GM19043 (cell line): ENCODE results near the gene FRYL.

Source experiments
- ATAC-seq: cut with Tn5 transposase; IDR thresholded peaks from one replicate; pipeline ENCODE4 v1.9.1; 2021; ENCODE audit warnings: low read depth; ENCODE audit not compliant: unreplicated experiment

FRYL gene

DNA sequence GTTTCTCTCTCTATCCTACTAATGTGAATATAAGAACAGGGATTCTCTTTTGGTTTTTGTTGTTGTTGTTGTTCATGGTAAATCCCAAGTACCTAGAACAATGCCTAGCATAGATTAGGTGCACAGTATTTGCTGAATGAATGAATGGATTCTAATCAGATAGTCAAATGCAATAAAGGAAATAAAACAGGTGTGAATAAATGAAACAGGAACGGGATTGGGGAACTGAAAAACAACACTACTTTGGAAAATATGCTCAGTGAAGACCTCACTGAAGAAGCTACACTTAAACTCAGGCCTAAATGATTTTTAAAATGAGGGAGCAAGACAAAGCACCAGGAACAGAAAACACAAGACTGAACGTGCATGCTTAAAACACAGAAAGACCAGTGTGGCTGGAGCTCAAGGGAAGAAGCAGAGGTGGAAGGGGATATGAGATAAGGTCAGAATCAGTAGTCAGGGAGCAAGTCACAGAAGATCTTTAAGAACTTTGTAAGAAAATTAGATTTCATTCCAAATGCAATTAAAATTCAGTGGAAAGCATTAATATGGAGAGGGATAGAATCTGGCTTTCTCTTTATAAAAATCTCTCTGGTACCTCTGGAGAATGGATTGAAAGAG, 145.3 kb downstream of the FRYL start:
- no peak for ATAC-seq

- ATAC-seq: no peak
Measured at GRCh38 chr4:48633657-48634056, 146.4 kb downstream of the FRYL start.

DNA sequence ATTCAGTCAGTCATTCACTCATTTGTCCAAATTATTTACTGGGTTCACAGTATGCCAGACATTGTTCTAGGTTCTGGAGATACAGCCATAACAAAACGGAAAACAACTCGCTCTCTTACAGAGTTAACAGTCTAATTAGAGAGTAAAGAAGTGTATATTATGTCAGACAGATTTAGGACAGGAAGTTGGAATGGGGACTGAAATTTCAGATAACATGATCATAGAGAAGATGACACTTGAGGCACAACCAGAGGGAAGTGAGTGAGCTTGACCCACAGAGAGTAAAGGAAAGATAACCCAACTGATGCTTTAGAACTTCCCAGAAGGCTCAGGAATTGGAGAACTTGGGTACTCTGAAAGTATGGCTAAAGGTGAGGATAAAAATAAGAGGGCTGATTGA, 150.6 kb downstream of the FRYL start:
- no peak for ATAC-seq

- ATAC-seq: no peak
Measured at GRCh38 chr4:48623182-48623780, 156.8 kb downstream of the FRYL start.

GRCh38 chr4:48620831-48621230, 159.2 kb downstream of the FRYL start:
- no peak for ATAC-seq

GRCh38 chr4:48620093-48620492, 160.0 kb downstream of the FRYL start:
- ATAC-seq: no peak

DNA sequence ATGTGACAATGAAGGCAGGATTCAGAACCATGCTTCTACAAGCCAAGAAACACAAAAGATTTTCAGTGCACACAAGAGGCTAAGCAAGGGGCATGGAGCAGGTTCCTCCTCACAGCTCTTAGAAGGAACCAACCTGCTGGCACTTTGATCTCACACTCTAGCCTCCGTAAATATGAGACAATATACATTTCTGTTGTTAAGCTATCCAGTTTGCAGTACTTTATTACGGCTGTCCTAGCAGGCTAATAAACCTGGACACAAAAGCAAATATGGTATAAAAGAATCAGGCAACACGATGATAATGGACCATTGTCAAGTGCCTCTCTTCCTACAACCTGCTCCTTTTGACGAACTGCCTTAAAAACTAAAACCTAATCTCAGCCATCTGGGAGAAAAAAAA, 175.6 kb downstream of the FRYL start:
- no peak for ATAC-seq

GRCh38 chr4:48604041-48604440, 176.0 kb downstream of the FRYL start:
- ATAC-seq: no peak

- no peak for ATAC-seq
Measured at GRCh38 chr4:48603366-48604003, 176.6 kb downstream of the FRYL start.

DNA sequence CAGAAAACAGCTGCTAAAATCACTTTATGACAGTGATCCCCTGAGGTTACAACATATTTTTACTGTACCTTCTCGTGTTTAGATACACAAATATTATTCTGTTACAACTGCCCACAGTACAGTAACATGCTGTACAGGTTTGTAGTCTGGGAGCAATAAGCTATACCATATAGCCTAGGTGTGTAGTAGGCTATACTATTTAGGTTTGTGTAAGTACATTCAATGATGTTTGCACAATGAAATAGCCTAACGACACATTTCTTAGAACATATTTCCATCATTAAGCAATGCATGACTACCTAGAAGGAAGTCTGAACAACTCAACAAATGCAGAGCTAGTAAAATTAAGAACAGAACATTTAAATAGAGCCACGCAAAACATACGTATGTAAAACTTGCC, 177.3 kb downstream of the FRYL start:
- no peak for ATAC-seq

- no peak for ATAC-seq
Measured at GRCh38 chr4:48602222-48602621, 177.9 kb downstream of the FRYL start.

GRCh38 chr4:48596336-48596735, 183.7 kb downstream of the FRYL start:
- ATAC-seq: no peak

DNA sequence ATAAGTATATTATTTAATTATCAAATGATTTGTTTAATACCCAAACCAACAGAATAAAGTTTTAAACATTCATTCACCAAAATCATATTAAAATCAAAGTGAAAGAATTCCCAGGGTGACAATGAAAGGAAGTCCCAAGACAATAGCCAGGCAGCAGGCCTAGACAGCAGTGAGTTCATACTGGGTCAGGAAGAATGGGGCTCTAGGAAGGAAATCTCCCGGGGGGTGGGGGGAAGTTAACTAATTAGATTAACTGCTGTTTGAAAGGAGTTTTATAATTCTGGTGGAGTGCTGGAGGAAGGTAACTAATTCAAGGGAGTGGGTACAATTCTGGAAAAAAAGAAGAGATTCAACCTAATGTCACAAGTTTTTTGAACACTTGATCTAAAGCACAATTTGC, 185.9 kb downstream of the FRYL start:
- ATAC-seq: no peak

- ATAC-seq: no peak
Measured at GRCh38 chr4:48591372-48591771, 188.7 kb downstream of the FRYL start.

DNA sequence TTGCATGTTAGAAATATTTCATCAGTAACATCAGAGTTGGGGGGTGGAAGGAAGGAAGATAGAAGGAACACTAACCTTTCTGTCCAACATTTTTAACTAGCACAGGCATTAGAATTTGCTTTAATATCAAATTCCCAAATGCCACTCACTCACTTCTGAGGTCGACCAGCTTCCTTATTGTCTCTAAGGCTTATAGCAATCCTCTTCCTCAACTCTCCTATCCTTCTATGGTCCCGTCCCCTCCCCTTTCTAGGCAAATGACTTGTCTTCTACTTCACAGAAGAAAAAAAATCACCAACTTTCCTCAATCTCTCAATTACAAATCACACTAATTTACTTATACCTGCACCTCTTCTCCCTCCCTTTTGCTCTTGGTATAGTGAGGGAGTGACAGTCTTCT, 189.2 kb downstream of the FRYL start:
- ATAC-seq: no peak

- ATAC-seq: no peak
Measured at GRCh38 chr4:48589098-48589445, 191.0 kb downstream of the FRYL start.

DNA sequence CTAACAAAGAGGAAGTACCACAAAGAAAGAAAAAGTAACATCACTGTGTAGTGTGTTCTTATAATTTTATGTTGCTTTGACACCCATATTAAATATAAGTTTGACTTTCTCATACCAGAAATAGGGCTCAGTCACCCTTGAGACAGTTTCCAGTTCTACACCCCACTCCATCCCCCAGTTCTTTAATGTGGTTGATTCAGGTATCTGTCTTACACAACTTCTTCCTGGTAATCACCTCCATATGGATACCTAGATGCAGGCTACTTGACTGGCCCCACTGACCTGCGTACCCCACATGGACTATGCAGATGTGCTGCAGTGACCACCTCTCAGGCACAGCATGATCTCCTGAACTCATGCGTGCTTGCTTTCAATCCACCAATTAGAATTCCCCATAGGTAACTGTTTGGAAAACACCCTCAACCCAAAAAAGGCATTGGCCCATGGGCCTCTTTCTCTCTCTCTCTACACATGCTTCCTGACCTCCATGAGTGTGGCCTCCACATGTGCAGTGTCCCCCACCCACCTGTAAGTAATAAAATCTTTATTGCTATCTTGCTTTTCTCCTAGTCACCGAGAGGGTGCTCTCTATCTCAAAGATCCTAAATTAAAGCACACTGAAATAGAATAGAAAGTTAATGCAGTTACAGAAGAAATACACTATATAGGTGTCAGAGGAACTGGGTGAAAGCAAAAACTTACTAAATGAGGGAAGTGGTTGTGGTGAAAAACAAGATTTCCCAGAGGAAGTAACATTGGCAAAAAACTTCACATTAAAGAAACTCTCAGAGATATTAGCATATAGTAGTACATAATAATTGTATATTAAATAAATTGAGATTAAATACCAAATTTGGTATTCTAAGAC, 191.6 kb downstream of the FRYL start:
- ATAC-seq: no peak

DNA sequence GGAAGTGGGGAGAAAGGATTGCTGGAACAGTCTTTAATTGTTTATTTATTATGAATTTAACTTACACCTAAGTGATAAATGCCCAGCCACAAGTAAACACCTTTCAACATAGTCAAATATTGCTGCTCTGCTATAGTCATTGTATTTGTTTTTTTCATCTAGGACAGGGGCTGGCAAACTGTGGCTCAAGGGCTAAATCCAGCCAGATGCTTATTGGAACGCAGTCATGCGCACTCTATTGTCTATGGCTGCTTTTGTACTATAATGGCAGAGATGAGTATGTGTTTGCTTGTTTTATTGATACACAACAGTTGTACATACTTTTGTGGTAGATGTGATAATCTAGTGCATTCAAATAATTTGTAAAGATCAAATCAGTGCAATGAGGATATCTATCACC, 194.7 kb downstream of the FRYL start:
- no peak for ATAC-seq

GRCh38 chr4:48578132-48578968, 201.7 kb downstream of the FRYL start:
- no peak for ATAC-seq

GRCh38 chr4:48575964-48576363, 204.1 kb downstream of the FRYL start:
- no peak for ATAC-seq

- no peak for ATAC-seq
Measured at GRCh38 chr4:48571471-48571870, 208.6 kb downstream of the FRYL start.
